Activated gamma-delta T cell treated with anti-CD3 and anti-CD28 coated beads, Interleukin-2, amount 50 U/mL, for 16 hours (primary cell): ENCODE data around the gene HSPA12A.

Source experiments
- DNase-seq: peaks from one replicate; pipeline ENCODE4 v3.0.0-alpha.2; 2020; ENCODE audit warnings: low read depth

Gene HSPA12A

GRCh38 chr10:116742367-116743265 is at the start of gene HSPA12A:
Gene HSPA12A, minus strand, starts transcription at chr10:116742566. Its CDS starts 97 bp downstream, at chr10:116742469.
- peak; percentile 7 for DNase-seq

- no peak for DNase-seq
These were observed 48.9 kb upstream of the HSPA12A start for GRCh38 chr10:116791241-116791640.

- DNase-seq = peak; percentile 63
These were observed 45.7 kb upstream of the HSPA12A start for GRCh38 chr10:116787893-116788665.

GRCh38 chr10:116787053-116787659 is 44.8 kb upstream of the HSPA12A start:
- no peak for DNase-seq

GRCh38 chr10:116785867-116786266 is 43.5 kb upstream of the HSPA12A start:
- no peak for DNase-seq

GRCh38 chr10:116785282-116785681 is 42.9 kb upstream of the HSPA12A start:
- no peak for DNase-seq

GRCh38 chr10:116784651-116785050 is 42.3 kb upstream of the HSPA12A start:
- DNase-seq = no peak

GRCh38 chr10:116784035-116784434 is 41.7 kb upstream of the HSPA12A start:
- no peak for DNase-seq

GRCh38 chr10:116783011-116783655 is 40.8 kb upstream of the HSPA12A start:
- DNase-seq = no peak

GRCh38 chr10:116781370-116781884 is 39.1 kb upstream of the HSPA12A start:
- no peak for DNase-seq

GRCh38 chr10:116780691-116781205 is 38.4 kb upstream of the HSPA12A start:
- DNase-seq = no peak

GRCh38 chr10:116779076-116779687 is 36.8 kb upstream of the HSPA12A start:
- no peak for DNase-seq

- DNase-seq = no peak
These were observed 34.6 kb upstream of the HSPA12A start for GRCh38 chr10:116777006-116777405.

GRCh38 chr10:116775488-116776400 is 33.4 kb upstream of the HSPA12A start:
- no peak for DNase-seq

GRCh38 chr10:116774728-116775151 is 32.4 kb upstream of the HSPA12A start:
- no peak for DNase-seq

GRCh38 chr10:116772909-116773705 is 30.7 kb upstream of the HSPA12A start:
- DNase-seq = no peak

GRCh38 chr10:116771959-116772585 is 29.7 kb upstream of the HSPA12A start:
- DNase-seq = no peak

GRCh38 chr10:116771101-116771958 is 29.0 kb upstream of the HSPA12A start:
- DNase-seq = no peak
